ENCODE results near the gene IGF2BP3. TPM values are rescaled to one million over a fixed set of nuclear protein-coding genes. Genes with fewer than 3 reads are reported as not detected.

IGF2BP3 gene
- total and polyA plus RNA-seq, 10 of the 15 experiments (the other 5 are each of a cell fraction or from before 2014, with no cell fraction given), result 4.6 to 61.2 (median 36.9) TPM

DNA sequence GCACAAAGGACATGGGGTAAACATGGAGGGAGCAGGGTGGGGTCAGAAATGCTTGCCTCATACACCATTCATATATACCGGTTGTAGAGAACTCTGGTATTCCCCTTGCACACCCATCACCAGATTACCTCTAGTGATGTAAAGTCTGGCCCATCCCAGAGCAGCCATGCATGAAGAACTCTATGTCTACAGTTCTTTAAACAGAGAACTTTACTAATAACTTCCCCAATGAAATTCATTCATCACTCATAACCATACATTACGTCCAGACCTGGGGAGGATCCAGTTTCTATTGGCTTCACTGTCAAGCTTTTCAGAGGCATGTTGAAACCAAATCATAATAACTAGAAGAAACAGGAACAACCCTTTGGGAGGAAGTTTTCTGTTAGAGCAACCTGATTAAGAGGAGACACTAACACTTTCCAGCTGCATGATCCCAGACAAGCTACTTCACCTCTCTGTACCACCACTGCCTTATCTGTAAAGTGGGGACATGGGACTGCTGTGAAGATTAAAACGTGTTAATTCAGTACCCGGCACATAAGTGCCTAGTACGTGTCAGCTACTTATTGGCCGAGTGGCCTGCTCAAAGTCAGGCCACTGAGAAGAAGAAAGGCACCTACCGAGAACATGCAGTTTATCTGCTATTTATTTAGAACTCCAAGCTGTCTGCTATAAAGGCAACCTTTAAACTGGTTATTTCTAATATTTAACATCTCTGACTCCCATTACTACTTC lies 59.7 kb downstream of the IGF2BP3 start (continued):
- TF ChIP-seq, protein P1, sequence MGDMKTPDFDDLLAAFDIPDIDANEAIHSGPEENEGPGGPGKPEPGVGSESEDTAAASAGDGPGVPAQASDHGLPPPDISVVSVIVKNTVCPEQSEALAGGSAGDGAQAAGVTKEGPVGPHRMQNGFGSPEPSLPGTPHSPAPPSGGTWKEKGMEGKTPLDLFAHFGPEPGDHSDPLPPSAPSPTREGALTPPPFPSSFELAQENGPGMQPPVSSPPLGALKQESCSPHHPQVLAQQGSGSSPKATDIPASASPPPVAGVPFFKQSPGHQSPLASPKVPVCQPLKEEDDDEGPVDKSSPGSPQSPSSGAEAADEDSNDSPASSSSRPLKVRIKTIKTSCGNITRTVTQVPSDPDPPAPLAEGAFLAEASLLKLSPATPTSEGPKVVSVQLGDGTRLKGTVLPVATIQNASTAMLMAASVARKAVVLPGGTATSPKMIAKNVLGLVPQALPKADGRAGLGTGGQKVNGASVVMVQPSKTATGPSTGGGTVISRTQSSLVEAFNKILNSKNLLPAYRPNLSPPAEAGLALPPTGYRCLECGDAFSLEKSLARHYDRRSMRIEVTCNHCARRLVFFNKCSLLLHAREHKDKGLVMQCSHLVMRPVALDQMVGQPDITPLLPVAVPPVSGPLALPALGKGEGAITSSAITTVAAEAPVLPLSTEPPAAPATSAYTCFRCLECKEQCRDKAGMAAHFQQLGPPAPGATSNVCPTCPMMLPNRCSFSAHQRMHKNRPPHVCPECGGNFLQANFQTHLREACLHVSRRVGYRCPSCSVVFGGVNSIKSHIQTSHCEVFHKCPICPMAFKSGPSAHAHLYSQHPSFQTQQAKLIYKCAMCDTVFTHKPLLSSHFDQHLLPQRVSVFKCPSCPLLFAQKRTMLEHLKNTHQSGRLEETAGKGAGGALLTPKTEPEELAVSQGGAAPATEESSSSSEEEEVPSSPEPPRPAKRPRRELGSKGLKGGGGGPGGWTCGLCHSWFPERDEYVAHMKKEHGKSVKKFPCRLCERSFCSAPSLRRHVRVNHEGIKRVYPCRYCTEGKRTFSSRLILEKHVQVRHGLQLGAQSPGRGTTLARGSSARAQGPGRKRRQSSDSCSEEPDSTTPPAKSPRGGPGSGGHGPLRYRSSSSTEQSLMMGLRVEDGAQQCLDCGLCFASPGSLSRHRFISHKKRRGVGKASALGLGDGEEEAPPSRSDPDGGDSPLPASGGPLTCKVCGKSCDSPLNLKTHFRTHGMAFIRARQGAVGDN (IDR thresholded peaks at IDR 0.05), result no peak
- no peak for TF ChIP-seq HCFC1 (IDR thresholded peaks at IDR 0.05; ENCODE audit: low read length)
- no peak for TF ChIP-seq KDM1A (IDR thresholded peaks at IDR 0.05; ENCODE audit: borderline replicate concordance)
- no peak; the same call in 1 of the 2 replicates for TF ChIP-seq PAX8 (IDR thresholded peaks at IDR 0.05)
- no peak for TF ChIP-seq CHD1 (IDR thresholded peaks at IDR 0.05; ENCODE audit: low read depth, low read length)
- TF ChIP-seq SREBF2 (IDR thresholded peaks at IDR 0.05; ENCODE audit: low read length), result no peak
- no peak for TF ChIP-seq ZNF217 (IDR thresholded peaks at IDR 0.05)
- TF ChIP-seq RBBP5 (conservative IDR thresholded peaks at IDR 0.05), result no peak
- no peak for TF ChIP-seq ASH2L (IDR thresholded peaks at IDR 0.05; ENCODE audit: borderline replicate concordance, low read depth)
- TF ChIP-seq LARP7 (IDR thresholded peaks at IDR 0.05), result no peak
- TF ChIP-seq, protein P2, sequence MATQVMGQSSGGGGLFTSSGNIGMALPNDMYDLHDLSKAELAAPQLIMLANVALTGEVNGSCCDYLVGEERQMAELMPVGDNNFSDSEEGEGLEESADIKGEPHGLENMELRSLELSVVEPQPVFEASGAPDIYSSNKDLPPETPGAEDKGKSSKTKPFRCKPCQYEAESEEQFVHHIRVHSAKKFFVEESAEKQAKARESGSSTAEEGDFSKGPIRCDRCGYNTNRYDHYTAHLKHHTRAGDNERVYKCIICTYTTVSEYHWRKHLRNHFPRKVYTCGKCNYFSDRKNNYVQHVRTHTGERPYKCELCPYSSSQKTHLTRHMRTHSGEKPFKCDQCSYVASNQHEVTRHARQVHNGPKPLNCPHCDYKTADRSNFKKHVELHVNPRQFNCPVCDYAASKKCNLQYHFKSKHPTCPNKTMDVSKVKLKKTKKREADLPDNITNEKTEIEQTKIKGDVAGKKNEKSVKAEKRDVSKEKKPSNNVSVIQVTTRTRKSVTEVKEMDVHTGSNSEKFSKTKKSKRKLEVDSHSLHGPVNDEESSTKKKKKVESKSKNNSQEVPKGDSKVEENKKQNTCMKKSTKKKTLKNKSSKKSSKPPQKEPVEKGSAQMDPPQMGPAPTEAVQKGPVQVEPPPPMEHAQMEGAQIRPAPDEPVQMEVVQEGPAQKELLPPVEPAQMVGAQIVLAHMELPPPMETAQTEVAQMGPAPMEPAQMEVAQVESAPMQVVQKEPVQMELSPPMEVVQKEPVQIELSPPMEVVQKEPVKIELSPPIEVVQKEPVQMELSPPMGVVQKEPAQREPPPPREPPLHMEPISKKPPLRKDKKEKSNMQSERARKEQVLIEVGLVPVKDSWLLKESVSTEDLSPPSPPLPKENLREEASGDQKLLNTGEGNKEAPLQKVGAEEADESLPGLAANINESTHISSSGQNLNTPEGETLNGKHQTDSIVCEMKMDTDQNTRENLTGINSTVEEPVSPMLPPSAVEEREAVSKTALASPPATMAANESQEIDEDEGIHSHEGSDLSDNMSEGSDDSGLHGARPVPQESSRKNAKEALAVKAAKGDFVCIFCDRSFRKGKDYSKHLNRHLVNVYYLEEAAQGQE (IDR thresholded peaks at IDR 0.05; ENCODE audit: low read depth, low read length), result no peak
- peak; percentile 70; the same call in 1 of the 2 replicates for TF ChIP-seq PML (IDR thresholded peaks at IDR 0.05; ENCODE audit: low read length)
- TF ChIP-seq ETV6 (conservative IDR thresholded peaks at IDR 0.05 in 1 of 2, IDR thresholded peaks at IDR 0.05 in 1 of 2; ENCODE audit: borderline replicate concordance in 1 of 2, low read depth in 1 of 2), result no peak
- no peak for TF ChIP-seq CBFB (IDR thresholded peaks at IDR 0.05; ENCODE audit: low read depth)
- TF ChIP-seq BHLHE40 (IDR thresholded peaks at IDR 0.05; ENCODE audit: borderline replicate concordance in 1 of 2, low read depth in 2 of 2, low read length in 1 of 2), result peak; percentile 9 to 38; a peak in 2 of 4 replicates
- TF ChIP-seq RCOR1 (conservative IDR thresholded peaks at IDR 0.05; ENCODE audit: low read depth, low read length), result no peak
- peak; percentile 87; the same call in 1 of the 2 replicates for TF ChIP-seq FOXM1 (IDR thresholded peaks at IDR 0.05; ENCODE audit: low read depth, low read length)
- no peak for TF ChIP-seq CHD4 (IDR thresholded peaks at IDR 0.05)
- peak; percentile 49 for TF ChIP-seq BCL11A (IDR thresholded peaks at IDR 0.05; ENCODE audit: low read depth, low read length)
- TF ChIP-seq, protein P3, sequence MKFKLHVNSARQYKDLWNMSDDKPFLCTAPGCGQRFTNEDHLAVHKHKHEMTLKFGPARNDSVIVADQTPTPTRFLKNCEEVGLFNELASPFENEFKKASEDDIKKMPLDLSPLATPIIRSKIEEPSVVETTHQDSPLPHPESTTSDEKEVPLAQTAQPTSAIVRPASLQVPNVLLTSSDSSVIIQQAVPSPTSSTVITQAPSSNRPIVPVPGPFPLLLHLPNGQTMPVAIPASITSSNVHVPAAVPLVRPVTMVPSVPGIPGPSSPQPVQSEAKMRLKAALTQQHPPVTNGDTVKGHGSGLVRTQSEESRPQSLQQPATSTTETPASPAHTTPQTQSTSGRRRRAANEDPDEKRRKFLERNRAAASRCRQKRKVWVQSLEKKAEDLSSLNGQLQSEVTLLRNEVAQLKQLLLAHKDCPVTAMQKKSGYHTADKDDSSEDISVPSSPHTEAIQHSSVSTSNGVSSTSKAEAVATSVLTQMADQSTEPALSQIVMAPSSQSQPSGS (IDR thresholded peaks at IDR 0.05; ENCODE audit: low read length), result peak; percentile 96

Measured in GM12878 (cell line).